Heart right ventricle (tissue), 16 donors: ENCODE data around the gene E2F2. TPM values are rescaled to one million over a fixed set of nuclear protein-coding genes. Genes with fewer than 3 reads are reported as not detected.

ENCODE experiments used
- ATAC-seq, 8 donors: fragments of 200-7000 bp; cut with Tn5 transposase; one replicate each; pipeline ENCODE4 v1.9.1; 2020; ENCODE audit warnings: mild to moderate bottlenecking in 8 of 8, moderate library complexity in 8 of 8, moderate number of reproducible peaks in 1 of 8
- DNase-seq, 2 donors: peaks; one replicate each; pipeline ENCODE4 v3.0.0-alpha.2; 2020
- H3K27ac ChIP-seq, 10 donors: fragments of 200-600 bp; sonication (generic) in 2 of 10; one replicate each; pipeline versions ENCODE4 v1.5.0 to v1.8.0; 2020 to 2022; ENCODE audit warnings: mild to moderate bottlenecking in 3 of 10
- H3K27me3 ChIP-seq, 7 donors: fragments of 200-600 bp; one replicate each; pipeline ENCODE4 v1.8.0; 2021 to 2022; ENCODE audit warnings: mild to moderate bottlenecking in 2 of 7
- H3K36me3 ChIP-seq, 9 donors: fragments of 200-600 bp; sonication (generic) in 1 of 9; one replicate each; pipeline versions ENCODE4 v1.5.0 to v1.8.0; 2020 to 2022; ENCODE audit warnings: mild to moderate bottlenecking in 2 of 9
- H3K4me1 ChIP-seq, 9 donors: fragments of 200-600 bp; sonication (generic) in 1 of 9; one replicate each; pipeline versions ENCODE4 v1.5.0 to v1.8.0; 2020 to 2022; ENCODE audit warnings: mild to moderate bottlenecking in 4 of 9
- H3K4me3 ChIP-seq, 10 donors: fragments of 200-600 bp; sonication (generic) in 2 of 10; one replicate each; pipeline versions ENCODE4 v1.5.0 to v1.8.0; 2020 to 2022; ENCODE audit warnings: mild to moderate bottlenecking in 7 of 10, moderate library complexity in 2 of 10
- H3K9me3 ChIP-seq, 11 donors: fragments of 200-600 bp in 10 of 11; sonication (generic) in 2 of 11; one replicate each; pipeline versions ENCODE4 v1.5.0 to v1.8.0; 2013 to 2022; ENCODE audit warnings: mild to moderate bottlenecking in 2 of 11, control low read depth in 1 of 11, moderate library complexity in 1 of 11
- CTCF ChIP-seq, 9 donors: fragments of 200-600 bp; sonication (generic) in 2 of 9; IDR thresholded peaks; one replicate each; pipeline versions ENCODE4 v1.5.0 to v1.8.0; 2021 to 2022; ENCODE audit warnings: antibody characterized with exemption in 9 of 9, mild to moderate bottlenecking in 5 of 9, moderate library complexity in 1 of 9
- WGBS, 2 donors: extraction: QIAGEN DNeasy Blood & Tissue Kit; methylation state at CpG; one replicate each; pipeline ENCODE4 v1.1.7; 2013; ENCODE audit warnings: inconsistent platforms in 1 of 2; 5-methylcytosine and 5-hydroxymethylcytosine counted together
- intact Hi-C, 10 donors: fragments of 100-400 bp; cut with DNase I; formaldehyde crosslinking; loops; one replicate each; pipeline versions ENCODE4 v1.11.1 to v1.14.2; 2022
- polyA plus RNA-seq, 2 donors: library from polyadenylated mRNA; stranded (reverse); fragments of 200-250 nt; gene quantifications; one replicate each; pipeline ENCODE4 v1.2.3, GENCODE V29; 2013
- total RNA-seq, 10 donors: library from RNA; stranded (reverse); fragmentation: NEBNext Ultra II Directional in 3 of 10; extraction: Animal tissue kit (Norgen Biotek cat#: 25700) in 3 of 10; gene quantifications; one replicate each; pipeline versions ENCODE4 v1.2.1 to v1.2.4, GENCODE V29; 2021 to 2023
- donor health status: Arrhythmogenic right ventricular cardiomyopathy.
- donor health status: ischemic (EF 13 %, LVEDD 7.1; RV severe dilation, severe dysfunction).
- donor health status: healthy with polysubstance abuse.
- donor health status: DM: no; HTN: yes; CAD: no.
- donor health status: DM: no; HTN: no; CAD: no.
- donor health status: ischemic (EF 25% LVEDD 6.9; RV normal size, moderate dysfunction).
- donor health status: ischemic (EF 25% LVEDD 5.7; RV mildly dilated, moderate dysfunction).
- donor health status: healthy.
- donor health status: DM: yes; HTN: yes; CAD: no.
- donor health status: Ischemic cardiomyopathy.
- donor health status: ischemic (EF 35%, LVEDD 5.7; RV mildly dilated, moderate dysfunction).
- donor health status: nonischemic (EF 11% LVEDD 7.7; RV severe dilation, severe dysfunction).
- donor health status: DM: yes; HTN: yes; CAD: no.
- donor health status: PGD.
- donor health status: ischemic (EF 29% LVEDD 5.4; RV normal size, mild dysfunction).
- donor health status: nonischemic (EF 23%, LVEDD 6.1; RV moderate dilation, normal function).

E2F2 gene
- total and polyA plus RNA-seq, 12 donors = 0.04 to 2.3 (median 0.15) TPM; not detected in 2

DNA sequence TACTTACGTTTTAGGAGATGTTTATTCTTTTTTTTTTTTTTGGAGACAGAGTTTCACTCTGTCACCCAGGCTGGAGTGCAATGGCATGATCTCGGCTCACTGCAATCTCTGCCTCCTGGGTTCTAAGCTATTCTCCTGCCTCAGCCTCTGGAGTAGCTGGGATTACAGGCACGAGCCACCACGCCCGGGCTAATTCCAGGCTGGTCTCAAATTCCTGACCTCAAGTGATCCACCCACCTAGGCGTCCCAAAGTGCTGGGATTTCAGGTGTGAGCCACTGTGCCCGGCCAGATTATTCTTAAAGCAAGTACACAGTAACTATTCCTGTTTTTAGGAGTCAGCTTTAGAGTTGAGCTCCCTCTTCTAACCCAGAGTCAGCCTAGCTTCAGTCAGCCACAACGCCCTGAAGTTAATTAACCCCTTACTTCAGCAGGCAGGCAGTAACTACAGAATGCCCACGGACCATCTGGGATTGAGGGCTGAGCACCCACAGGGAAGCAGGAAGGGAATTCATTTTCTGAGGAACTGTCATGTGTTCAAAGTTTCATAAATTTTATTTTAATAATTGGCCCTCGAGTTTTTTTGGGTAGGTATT, 33.6 kb upstream of the E2F2 start:
- no peak for TF ChIP-seq CTCF (IDR thresholded peaks at IDR 0.05)
- Histone ChIP-seq H3K27me3 (peaks cover 0 to 29% (median 0%) of the 10 kb centered on the region in 7 donors), H3K36me3 (no peaks in the 10 kb centered on the region), H3K27ac (peak overlapping the region in 8 of 10 donors; percentile 10 to 99 (median 95)), H3K9me3 (no peaks in the 10 kb centered on the region), H3K4me1 (peaks cover 10 to 72% (median 54%) of the 10 kb centered on the region in 9 donors), H3K4me3 (no peak overlapping the region)
- intact Hi-C loops = no loop called here
- no peak for ATAC-seq
- WGBS, 2 donors = 63% methylated on average over 10 of the region's 10 CpGs
- no peak for DNase-seq

GRCh38 chr1:23563755-23564374, 32.8 kb upstream of the E2F2 start:
- H3K4me1 ChIP-seq = peaks cover 8 to 65% (median 47%) of the 10 kb centered on the region in 9 donors
- no peak for ATAC-seq
- DNase-seq = no peak
- 96 to 100% methylated on average over 3 of the region's 3 CpGs for WGBS, 2 donors
- H3K9me3 ChIP-seq = no peaks in the 10 kb centered on the region
- no peak for TF ChIP-seq CTCF (IDR thresholded peaks at IDR 0.05)
- intact Hi-C loops = no loop called here
- peak overlapping the region; percentile 90 to 99 (median 95) for H3K27ac ChIP-seq
- peaks cover 0 to 22% (median 0%) of the 10 kb centered on the region in 7 donors for H3K27me3 ChIP-seq
- peaks cover 0 to under 1% (median 0%) of the 10 kb centered on the region in 9 donors for H3K36me3 ChIP-seq
- H3K4me3 ChIP-seq = no peak overlapping the region

DNA sequence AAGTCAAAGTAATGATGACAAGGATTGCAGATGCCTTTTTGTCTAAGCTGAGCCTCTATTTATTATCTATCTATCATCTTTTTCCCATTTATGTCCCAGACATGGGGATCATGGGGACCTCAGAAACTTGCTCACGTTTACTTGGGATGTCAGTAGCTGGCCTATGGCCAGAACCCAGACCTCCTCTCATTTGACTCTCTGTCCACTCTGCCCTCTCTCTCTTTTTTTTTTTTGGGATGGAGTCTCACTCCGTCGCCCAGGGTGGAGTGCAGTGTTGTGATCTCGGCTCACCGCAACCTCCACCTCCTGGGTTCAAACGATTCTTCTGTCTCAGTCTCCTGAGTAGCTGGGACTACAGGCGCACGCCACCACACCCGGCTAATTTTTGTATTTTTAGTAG, 32.0 kb upstream of the E2F2 start:
- intact Hi-C loops = no loop called here
- peak overlapping the region in 5 of 10 donors; percentile 6 to 97 (median 82) for H3K4me3 ChIP-seq
- ATAC-seq = no peak
- H3K9me3 ChIP-seq = no peaks in the 10 kb centered on the region
- H3K27me3 ChIP-seq = peaks cover 0 to 13% (median 0%) of the 10 kb centered on the region in 7 donors
- H3K36me3 ChIP-seq = peaks cover 0 to 9% (median 0%) of the 10 kb centered on the region in 9 donors
- H3K27ac ChIP-seq = peak overlapping the region; percentile 90 to 99 (median 95)
- no peak for DNase-seq
- H3K4me1 ChIP-seq = peaks cover 7 to 65% (median 43%) of the 10 kb centered on the region in 9 donors
- no peak for TF ChIP-seq CTCF (IDR thresholded peaks at IDR 0.05)
- WGBS, 2 donors = 59 to 61% methylated on average over 9 of the region's 9 CpGs

DNA sequence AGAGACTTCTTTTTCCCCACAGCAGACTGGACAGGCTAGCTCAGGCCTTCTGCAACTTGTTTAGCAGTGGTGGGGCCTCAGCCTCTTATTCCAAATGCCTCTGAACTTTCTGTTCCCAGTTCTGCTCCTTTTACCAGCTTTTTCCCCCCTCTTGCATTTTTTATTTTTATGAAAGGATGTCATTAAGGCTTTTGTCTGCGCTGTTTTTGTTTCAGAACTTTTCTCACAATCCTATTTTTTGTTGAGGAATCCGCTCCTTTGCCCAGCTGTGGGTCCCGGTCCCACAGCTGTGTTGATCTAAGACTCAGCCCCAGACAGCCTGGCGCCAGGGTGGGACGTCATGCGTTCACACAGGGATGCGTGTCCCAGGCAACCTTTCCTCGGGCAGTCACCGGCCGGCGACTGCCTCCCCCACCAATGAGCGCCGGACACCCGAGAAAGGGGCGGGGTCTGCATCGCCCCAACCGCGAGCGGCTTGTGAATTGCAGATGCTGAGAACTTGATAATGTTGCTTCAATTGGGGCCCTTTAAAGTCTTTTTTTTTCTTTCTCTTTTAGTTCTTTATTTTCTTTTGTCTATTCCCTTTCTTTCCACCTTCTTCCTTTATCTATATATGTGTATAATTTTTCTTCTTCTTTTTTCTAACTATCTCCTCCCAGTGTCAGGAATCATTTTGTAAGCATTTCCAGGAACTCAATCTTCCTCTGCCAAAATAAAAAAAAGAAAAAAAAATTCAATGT, 31.3 kb upstream of the E2F2 start:
- 1 to 2% methylated on average over 19 of the region's 19 CpGs for WGBS, 2 donors
- peak; percentile 83 to 89 (median 88) for ATAC-seq
- no peaks in the 10 kb centered on the region for H3K9me3 ChIP-seq
- intact Hi-C loops = no loop called here
- peaks cover 0 to 18% (median 0%) of the 10 kb centered on the region in 7 donors for H3K27me3 ChIP-seq
- no peak for TF ChIP-seq CTCF (IDR thresholded peaks at IDR 0.05)
- H3K27ac ChIP-seq = peak overlapping the region; percentile 90 to 99 (median 95)
- peaks cover 0 to 16% (median 5%) of the 10 kb centered on the region in 9 donors for H3K36me3 ChIP-seq
- H3K4me3 ChIP-seq = peak overlapping the region in 8 of 10 donors; percentile 1 to 97 (median 48)
- peak; percentile 97 to 98 for DNase-seq
- peaks cover 4 to 59% (median 43%) of the 10 kb centered on the region in 9 donors for H3K4me1 ChIP-seq
